Measurements from ENCODE around the gene ZSWIM6. TPM values are rescaled to one million over a fixed set of nuclear protein-coding genes. Genes with fewer than 3 reads are reported as not detected.

The ZSWIM6 gene
- polyA plus RNA-seq, 3 donors = 1.7 to 33.5 (median 2.7) TPM

GRCh38 chr5:61450493-61451279 lies 118.6 kb downstream of the ZSWIM6 start:
- intact Hi-C loops (cut with micrococcal nuclease) = no loop called here
- H3K36me3 Mint-ChIP-seq = peaks cover 5 to 12% of the 10 kb centered on the region in 2 donors
- H3K79me2 ChIP-seq (ENCODE audit: insufficient read depth, low read length) = peaks cover 99% of the 10 kb centered on the region

More at GRCh38 chr5:61450493-61451279, 118.6 kb downstream of the ZSWIM6 start:
- Histone ChIP-seq H3K27ac (ENCODE audit: low read depth in 1 of 2, low read length in 2 of 2) (no peak overlapping the region), H2AFZ (ENCODE audit: insufficient read depth, low read depth, low read length, poor library complexity, severe bottlenecking) (no peak overlapping the region), H3K9me3 (replicated peaks in 1 of 2; ENCODE audit: control insufficient read depth in 1 of 2, insufficient read depth in 1 of 2, low read length in 2 of 2) (peaks cover 15 to 16% of the 10 kb centered on the region in 2 donors), H3K9ac (ENCODE audit: insufficient read depth, low read length, poor library complexity, severe bottlenecking) (no peak overlapping the region), H3K4me2 (replicated peaks; ENCODE audit: extremely low read depth, low read length, poor library complexity, severe bottlenecking) (no peak overlapping the region), H4K20me1 (ENCODE audit: insufficient read depth, low read length) (peaks cover 100% of the 10 kb centered on the region), H3K4me3 (replicated peaks in 1 of 3; ENCODE audit: low read depth in 2 of 3, low read length in 3 of 3) (no peak overlapping the region), H3K27me3 (ENCODE audit: control insufficient read depth in 2 of 2, insufficient read depth in 2 of 2, low read length in 2 of 2) (no peaks in the 10 kb centered on the region), H3K36me3 (replicated peaks in 1 of 2; ENCODE audit: control insufficient read depth in 1 of 2, insufficient read depth in 2 of 2, low read length in 2 of 2) (peaks cover 0 to 13% of the 10 kb centered on the region in 2 donors), H3K4me1 (ENCODE audit: control insufficient read depth in 1 of 2, insufficient read depth in 2 of 2, low read length in 2 of 2) (peaks cover 4% of the 10 kb centered on the region in 2 donors)
- TF ChIP-seq CTCF (IDR thresholded peaks at IDR 0.05) = no peak
- Mint-ChIP-seq H3K27ac (no peak overlapping the region), H3K27me3 (ENCODE audit: low read depth in 3 of 3) (no peaks in the 10 kb centered on the region), H3K9me3 (peaks cover 5 to 18% (median 11%) of the 10 kb centered on the region in 7 donors), H3K4me1 (peaks cover 14% of the 10 kb centered on the region), H3K4me3 (no peak overlapping the region)
- no peak for DNase-seq
- WGBS (ENCODE audit: insufficient coverage) = no CpG with 5 or more reads among the region's 1 CpG
